ENCODE measurements around the gene GP1BA.

GP1BA gene

GRCh38 chr17:4950075-4950745 is 18.1 kb downstream of the GP1BA start (continued):
- TF ChIP-seq ZFP37 (tag by site-specific recombination; IDR thresholded peaks at IDR 0.05): no peak
- no peak for TF ChIP-seq ZNF132 (tag by site-specific recombination; IDR thresholded peaks at IDR 0.05; ENCODE audit: borderline replicate concordance)
- TF ChIP-seq KLF17 (tag by site-specific recombination; IDR thresholded peaks at IDR 0.05): no peak
- TF ChIP-seq ZNF600 (tag by site-specific recombination; IDR thresholded peaks at IDR 0.05): 0 out of 2 replicates have a peak, but pooled peaks have one; percentile 34
- TF ChIP-seq ZNF792 (tag by site-specific recombination; IDR thresholded peaks at IDR 0.05): no peak
- 0 out of 2 replicates have a peak, but pooled peaks have one; percentile 14 for TF ChIP-seq SP3 (tag by site-specific recombination; IDR thresholded peaks at IDR 0.05)
- peak; percentile 40; the same call in 1 of the 2 replicates for TF ChIP-seq ZNF324 (tag by site-specific recombination; IDR thresholded peaks at IDR 0.05)
- TF ChIP-seq ZNF473 (tag by site-specific recombination; IDR thresholded peaks at IDR 0.05): no peak
- TF ChIP-seq KLF16 (tag by site-specific recombination; IDR thresholded peaks at IDR 0.05): no peak
- TF ChIP-seq ZNF121 (tag by site-specific recombination; IDR thresholded peaks at IDR 0.05): no peak
- TF ChIP-seq GLIS2 (tag by site-specific recombination; IDR thresholded peaks at IDR 0.05): peak; percentile 11; the same call in 1 of the 2 replicates
- TF ChIP-seq IKZF3 (tag by site-specific recombination; IDR thresholded peaks at IDR 0.05): no peak
- no peak for TF ChIP-seq KLF1 (tag by site-specific recombination; IDR thresholded peaks at IDR 0.05)
- TF ChIP-seq ZNF639 (tag by site-specific recombination; IDR thresholded peaks at IDR 0.05): 0 out of 2 replicates have a peak, but pooled peaks have one; percentile 0
- no peak for TF ChIP-seq ZNF416 (tag by site-specific recombination; IDR thresholded peaks at IDR 0.05)

- peak within 1 kb of the TSS; percentile 99 for H3K27ac ChIP-seq (ENCODE audit: extremely low read depth, low read depth, low read length)
- peaks cover 2 to 16% of the 10 kb centered on the region in 2 experiments; a peak in 2 of 3 replicates for H3K36me3 ChIP-seq (ENCODE audit: control insufficient read depth in 2 of 2, insufficient read depth in 1 of 2, low read length in 2 of 2)
- H3K9me3 ChIP-seq (ENCODE audit: control insufficient read depth, insufficient read depth, low read depth, low read length): no peaks in the 10 kb centered on the region
- H3K4me1 ChIP-seq (ENCODE audit: control insufficient read depth, insufficient read depth, low read length): peaks cover 16% of the 10 kb centered on the region
- CTCF ChIA-PET: interaction anchor here (1.1 to 1.5 kb wide), 2 partner anchors 42 to 489 kb away, joined by 3 to 4 read pairs; no protein-coding TSS in a partner anchor
- H3K4me3 ChIP-seq (ENCODE audit: low read depth, low read length): peak within 1 kb of the TSS; percentile 29
- POLR2A ChIA-PET: interaction anchor here (0.9 to 17.9 kb wide), 6 partner anchors 8 to 47 kb away, joined by 3 to 358 read pairs (median 4); partner anchors contain the start of genes INCA1, KIF1C, RNF167 and SLC25A11
- TF ChIP-seq ZNF366 (tag by site-specific recombination; conservative IDR thresholded peaks at IDR 0.05) (peak; percentile 76), ZNF76 (tag by site-specific recombination; IDR thresholded peaks at IDR 0.05; ENCODE audit: borderline replicate concordance, low read depth) (0 out of 2 replicates have a peak, but pooled peaks have one; percentile 22), TSHZ1 (tag by site-specific recombination; IDR thresholded peaks at IDR 0.05; ENCODE audit: borderline replicate concordance) (no peak), ZNF639 (tag by site-specific recombination; IDR thresholded peaks at IDR 0.05) (0 out of 2 replicates have a peak, but pooled peaks have one; percentile 3), SP3 (tag by site-specific recombination; IDR thresholded peaks at IDR 0.05) (peak; percentile 41; the same call in 1 of the 2 replicates), PRDM10 (tag by site-specific recombination; IDR thresholded peaks at IDR 0.05) (0 out of 2 replicates have a peak, but pooled peaks have one; percentile 18), ZBTB17 (tag by site-specific recombination; IDR thresholded peaks at IDR 0.05) (peak; percentile 29; the same call in 1 of the 2 replicates), TCF7L2 (IDR thresholded peaks at IDR 0.05; ENCODE audit: borderline replicate concordance, low read depth, low read length) (no peak), ZBTB8A (tag by site-specific recombination; IDR thresholded peaks at IDR 0.05) (0 out of 2 replicates have a peak, but pooled peaks have one; percentile 3)
These were observed 18.7 kb downstream of the GP1BA start, which contains the start of gene ENO3 for GRCh38 chr17:4950746-4951204. TSS of gene ENO3 (plus strand) at chr17:4951119. CDS start at chr17:4951830, 711 bp downstream.

Data from HEK293 (cell line).